Neural crest cell (in vitro differentiated cells): ENCODE measurements around the gene DOK6. TPM values are rescaled to one million over a fixed set of nuclear protein-coding genes. Genes with fewer than 3 reads are reported as not detected.

ENCODE experiments used
- DNase-seq: peaks from one replicate; pipeline ENCODE4 v3.0.0; 2021; ENCODE audit warnings: low read depth, mixed read lengths, low spot score
- H3K27ac Mint-ChIP-seq: one replicate; pipeline ENCODE4 v1.8.0; 2021; ENCODE audit warnings: mild to moderate bottlenecking, mixed read lengths; ENCODE audit not compliant: unreplicated experiment
- H3K27me3 Mint-ChIP-seq: 2 replicates; pipeline ENCODE4 v1.8.0; 2021; ENCODE audit warnings: low read depth, mild to moderate bottlenecking, mixed read lengths
- H3K36me3 Mint-ChIP-seq: 2 replicates; pipeline ENCODE4 v1.8.0; 2021; ENCODE audit warnings: low read depth, mild to moderate bottlenecking, mixed read lengths
- H3K4me1 Mint-ChIP-seq: 2 replicates; pipeline ENCODE4 v1.8.0; 2021; ENCODE audit warnings: mixed read lengths
- H3K4me3 Mint-ChIP-seq: one replicate; pipeline ENCODE4 v1.8.0; 2021; ENCODE audit warnings: mild to moderate bottlenecking, mixed read lengths
- H3K9me3 Mint-ChIP-seq: 2 replicates; pipeline ENCODE4 v1.8.0; 2021; ENCODE audit warnings: mixed read lengths
- total RNA-seq: library from RNA; stranded (reverse); gene quantifications from 2 replicates; pipeline ENCODE4 v1.2.1, GENCODE V29; 2021
- TF ChIP-seq, protein P1 (sequence below): fragments of 200-600 bp; sonication (generic); conservative IDR thresholded peaks from 2 replicates; pipeline ENCODE4 v1.5.0; 2021; ENCODE audit warnings: antibody characterized with exemption, mild to moderate bottlenecking

DOK6 gene
- total RNA-seq, 1 donor from 2014 or later = 3.6 TPM

DNA sequence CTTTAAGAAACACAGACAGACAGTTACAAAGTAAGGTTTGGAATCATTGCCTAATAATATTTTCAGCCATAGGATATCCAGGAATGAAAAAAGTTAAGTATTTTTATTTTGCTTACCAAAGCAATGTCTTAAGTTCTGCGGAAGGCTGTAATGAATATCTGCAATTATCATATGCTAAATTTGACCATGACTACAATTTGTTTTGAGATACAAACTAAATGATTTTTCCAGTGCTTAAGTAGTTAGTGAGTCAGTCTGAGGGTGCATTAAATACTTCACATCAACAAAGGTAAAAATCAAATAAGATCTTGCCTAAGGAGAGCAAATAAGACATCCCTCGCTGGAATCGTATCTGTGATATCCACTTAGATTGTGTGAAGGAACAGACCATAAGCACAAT lies 297.0 kb downstream of the DOK6 start:
- no peak for DNase-seq
- H3K27ac Mint-ChIP-seq = no peak overlapping the region
- TF ChIP-seq, protein P1, sequence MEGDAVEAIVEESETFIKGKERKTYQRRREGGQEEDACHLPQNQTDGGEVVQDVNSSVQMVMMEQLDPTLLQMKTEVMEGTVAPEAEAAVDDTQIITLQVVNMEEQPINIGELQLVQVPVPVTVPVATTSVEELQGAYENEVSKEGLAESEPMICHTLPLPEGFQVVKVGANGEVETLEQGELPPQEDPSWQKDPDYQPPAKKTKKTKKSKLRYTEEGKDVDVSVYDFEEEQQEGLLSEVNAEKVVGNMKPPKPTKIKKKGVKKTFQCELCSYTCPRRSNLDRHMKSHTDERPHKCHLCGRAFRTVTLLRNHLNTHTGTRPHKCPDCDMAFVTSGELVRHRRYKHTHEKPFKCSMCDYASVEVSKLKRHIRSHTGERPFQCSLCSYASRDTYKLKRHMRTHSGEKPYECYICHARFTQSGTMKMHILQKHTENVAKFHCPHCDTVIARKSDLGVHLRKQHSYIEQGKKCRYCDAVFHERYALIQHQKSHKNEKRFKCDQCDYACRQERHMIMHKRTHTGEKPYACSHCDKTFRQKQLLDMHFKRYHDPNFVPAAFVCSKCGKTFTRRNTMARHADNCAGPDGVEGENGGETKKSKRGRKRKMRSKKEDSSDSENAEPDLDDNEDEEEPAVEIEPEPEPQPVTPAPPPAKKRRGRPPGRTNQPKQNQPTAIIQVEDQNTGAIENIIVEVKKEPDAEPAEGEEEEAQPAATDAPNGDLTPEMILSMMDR = no peak
- H3K27me3 Mint-ChIP-seq = no peaks in the 10 kb centered on the region
- no peak overlapping the region for H3K4me3 Mint-ChIP-seq
- peaks cover 3% of the 10 kb centered on the region for H3K36me3 Mint-ChIP-seq
- peaks cover 5% of the 10 kb centered on the region for H3K4me1 Mint-ChIP-seq
- peaks cover 2% of the 10 kb centered on the region for H3K9me3 Mint-ChIP-seq

DNA sequence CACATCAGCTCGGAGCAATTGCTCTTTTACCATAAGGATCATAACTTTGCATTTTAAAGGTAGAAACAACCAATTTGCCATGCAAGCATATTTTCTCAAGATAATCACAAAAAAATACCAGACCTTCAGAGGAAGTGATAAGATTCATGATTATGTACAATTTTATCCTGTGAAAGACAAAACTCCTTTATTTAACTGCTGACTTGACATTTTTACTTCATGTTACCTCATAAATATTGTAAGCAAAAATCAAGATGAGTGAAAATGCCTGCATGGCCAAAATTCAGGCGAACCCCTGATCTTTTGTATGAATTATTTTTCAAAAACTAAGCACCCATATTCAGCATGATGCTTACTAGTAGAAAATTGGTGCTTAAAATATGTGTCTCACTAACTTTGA lies 300.6 kb downstream of the DOK6 start:
- H3K9me3 Mint-ChIP-seq = no peaks in the 10 kb centered on the region
- H3K27ac Mint-ChIP-seq = no peak overlapping the region
- no peaks in the 10 kb centered on the region for H3K27me3 Mint-ChIP-seq
- H3K36me3 Mint-ChIP-seq = peaks cover 3% of the 10 kb centered on the region
- H3K4me1 Mint-ChIP-seq = peaks cover 21% of the 10 kb centered on the region
- TF ChIP-seq, protein P1 = no peak
- DNase-seq = no peak
- no peak overlapping the region for H3K4me3 Mint-ChIP-seq

DNA sequence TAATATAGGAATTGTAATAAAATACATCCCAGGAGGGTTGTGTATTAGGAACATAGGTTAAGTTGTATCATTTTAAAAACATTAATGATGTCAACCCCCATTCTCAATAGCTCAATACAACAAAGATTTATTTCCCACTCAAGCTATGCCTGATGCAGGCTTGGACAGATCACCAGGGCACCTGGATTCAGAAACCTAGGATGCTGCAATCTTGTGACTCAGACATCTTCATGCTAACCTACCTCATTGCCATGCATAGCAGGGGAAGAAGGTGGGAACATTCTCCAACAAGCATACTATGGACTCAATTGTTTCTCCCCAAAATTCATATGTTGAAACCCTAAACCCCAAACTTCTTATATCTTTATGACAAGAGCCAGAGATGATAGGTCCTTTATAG lies 302.8 kb downstream of the DOK6 start:
- Mint-ChIP-seq H3K9me3 (peaks cover 8% of the 10 kb centered on the region), H3K27me3 (no peaks in the 10 kb centered on the region), H3K4me3 (no peak overlapping the region), H3K4me1 (peaks cover 21% of the 10 kb centered on the region), H3K27ac (no peak overlapping the region), H3K36me3 (peaks cover 5% of the 10 kb centered on the region)
- TF ChIP-seq, protein P1 = no peak
- no peak for DNase-seq

DNA sequence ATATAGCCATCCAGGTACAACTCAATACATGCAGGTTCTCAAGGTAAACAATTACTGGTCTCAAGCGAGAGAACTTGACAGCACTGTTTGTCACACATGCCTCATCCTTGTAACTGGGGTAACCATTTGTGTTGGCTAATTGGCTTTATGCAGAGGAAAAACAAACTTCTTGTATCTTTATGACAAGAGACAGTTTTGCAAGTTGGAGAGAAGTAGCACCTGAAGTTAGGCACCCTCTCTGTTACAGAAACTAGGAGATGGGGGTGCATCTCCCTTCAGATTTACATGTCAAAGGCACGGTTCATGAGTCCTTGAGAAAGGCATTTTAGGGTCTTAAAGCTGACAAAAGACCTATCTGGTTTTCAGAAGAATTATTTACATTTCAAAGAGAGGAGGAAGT lies 305.3 kb downstream of the DOK6 start:
- H3K27me3 Mint-ChIP-seq = no peaks in the 10 kb centered on the region
- no peak overlapping the region for H3K4me3 Mint-ChIP-seq
- H3K27ac Mint-ChIP-seq = no peak overlapping the region
- TF ChIP-seq, protein P1 = no peak
- H3K9me3 Mint-ChIP-seq = peaks cover 10% of the 10 kb centered on the region
- H3K36me3 Mint-ChIP-seq = peaks cover 2% of the 10 kb centered on the region
- H3K4me1 Mint-ChIP-seq = peaks cover 21% of the 10 kb centered on the region
- no peak for DNase-seq

DNA sequence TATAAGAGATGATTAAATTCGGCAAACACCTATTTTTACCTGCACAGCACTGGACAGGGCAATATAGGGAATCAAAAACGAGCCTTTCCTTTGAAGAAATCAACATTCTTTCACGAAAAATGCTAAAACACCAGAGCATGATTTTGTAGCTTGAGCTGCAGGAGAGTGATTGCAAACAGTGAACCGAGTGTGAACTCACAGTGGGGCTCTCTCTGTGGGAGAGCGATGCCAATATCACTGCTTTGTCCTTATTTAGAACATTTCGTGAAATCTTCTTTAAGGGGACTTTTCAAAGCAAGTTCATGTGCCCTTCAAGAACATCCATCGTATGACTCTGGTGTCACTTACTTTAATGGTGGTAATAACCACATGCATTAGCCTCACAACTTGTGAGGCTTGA lies 308.2 kb downstream of the DOK6 start:
- Mint-ChIP-seq H3K4me3 (no peak overlapping the region), H3K27me3 (no peaks in the 10 kb centered on the region), H3K36me3 (peaks cover 5% of the 10 kb centered on the region), H3K4me1 (peaks cover 14% of the 10 kb centered on the region), H3K9me3 (peaks cover 10% of the 10 kb centered on the region), H3K27ac (no peak overlapping the region)
- no peak for DNase-seq
- TF ChIP-seq, protein P1 = no peak

DNA sequence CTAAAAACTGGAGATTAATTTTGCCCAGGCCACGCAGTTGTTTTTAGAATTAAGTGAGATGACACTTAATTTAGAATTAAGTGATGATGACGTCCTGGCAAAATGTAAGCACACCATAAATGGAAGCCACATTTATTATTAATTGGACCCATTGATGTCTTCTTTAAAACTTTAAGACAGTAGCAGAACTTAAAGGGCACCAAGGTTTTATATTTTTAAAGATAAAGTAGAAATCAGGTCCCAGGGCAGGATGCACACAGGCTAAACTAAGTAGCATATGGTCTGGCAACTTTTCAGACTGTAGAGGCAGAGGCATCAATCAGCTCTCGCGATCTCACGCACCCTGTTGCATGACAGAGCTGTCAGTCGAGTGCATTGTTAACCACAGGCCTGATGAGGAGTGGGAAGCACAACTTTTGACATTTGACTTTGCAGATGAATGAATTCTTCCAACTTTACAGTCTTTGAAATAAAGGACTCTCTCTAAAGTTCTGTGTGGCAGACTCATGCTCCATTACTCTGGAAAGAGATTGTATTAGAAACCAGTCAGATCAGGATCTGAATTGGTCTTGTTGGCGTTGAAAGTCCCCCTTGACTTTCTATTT lies 314.6 kb downstream of the DOK6 start:
- Mint-ChIP-seq H3K4me1 (peaks cover 8% of the 10 kb centered on the region), H3K36me3 (peaks cover 21% of the 10 kb centered on the region), H3K27me3 (no peaks in the 10 kb centered on the region), H3K9me3 (peaks cover 10% of the 10 kb centered on the region), H3K27ac (no peak overlapping the region), H3K4me3 (no peak overlapping the region)
- no peak for DNase-seq
- TF ChIP-seq, protein P1 = no peak
